Mononuclear cell (primary cell): ENCODE measurements around the gene ST7. TPM values are rescaled to one million over a fixed set of nuclear protein-coding genes. Genes with fewer than 3 reads are reported as not detected.

Experiments
- H3K27me3 ChIP-seq: 2 replicates; pipeline ENCODE4 v1.6.0; 2011; ENCODE audit warnings: low read length, control low read depth; ENCODE audit not compliant: insufficient read depth
- H3K4me1 ChIP-seq: 2 replicates; pipeline ENCODE4 v1.5.1; 2011; ENCODE audit warnings: mild to moderate bottlenecking, low read length, control low read depth; ENCODE audit not compliant: insufficient read depth
- H3K4me3 ChIP-seq: 2 replicates; pipeline ENCODE4 v1.5.1; 2011; ENCODE audit warnings: mild to moderate bottlenecking, low read length, moderate library complexity
- H3K9me3 ChIP-seq: 2 replicates; pipeline ENCODE4 v1.5.1; 2011; ENCODE audit warnings: low read depth, mild to moderate bottlenecking, control low read depth, low read length
- total RNA-seq: library from RNA; depleted of rRNA; stranded (reverse); fragments of >200 nt; gene quantifications from one replicate; pipeline ENCODE4 v1.2.3, GENCODE V29; 2012

Gene ST7
- total RNA-seq, 1 donor = 9.3 TPM

DNA sequence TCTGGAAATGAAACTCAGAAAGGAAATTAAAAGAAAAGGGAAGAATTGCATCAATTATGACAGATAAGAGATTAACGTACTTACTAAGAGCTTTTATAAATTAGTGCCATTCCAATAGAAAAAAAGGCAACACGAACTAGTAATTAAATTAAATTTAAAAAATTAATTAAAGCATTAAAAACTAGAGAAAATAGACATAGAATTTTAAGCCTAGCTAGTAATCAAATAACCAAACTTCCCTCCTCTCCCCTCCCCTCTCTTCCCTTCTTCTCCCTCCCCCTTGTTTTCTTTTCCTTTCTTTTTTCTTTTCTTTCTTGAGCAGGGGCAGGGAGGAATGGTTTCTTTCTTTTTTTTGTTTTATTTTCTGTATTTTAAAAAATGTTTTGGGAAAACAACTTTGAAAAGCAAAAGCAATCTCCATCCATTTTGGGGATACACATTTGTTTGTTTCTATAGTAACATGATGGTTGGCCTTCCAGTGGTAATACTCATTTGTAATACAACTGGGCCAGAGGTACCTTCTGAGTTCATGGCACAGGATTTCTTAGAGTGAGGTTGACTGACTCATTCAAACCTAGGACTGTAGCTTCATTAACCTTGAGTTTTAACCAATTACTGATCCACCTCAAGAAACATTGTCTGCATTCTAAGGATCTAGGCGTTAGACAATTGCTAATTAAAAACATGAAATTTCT, 132.6 kb downstream of the ST7 start:
- Histone ChIP-seq H3K9me3 (no peaks in the 10 kb centered on the region), H3K27me3 (no peaks in the 10 kb centered on the region), H3K4me3 (no peak overlapping the region), H3K4me1 (peaks cover 10% of the 10 kb centered on the region)

DNA sequence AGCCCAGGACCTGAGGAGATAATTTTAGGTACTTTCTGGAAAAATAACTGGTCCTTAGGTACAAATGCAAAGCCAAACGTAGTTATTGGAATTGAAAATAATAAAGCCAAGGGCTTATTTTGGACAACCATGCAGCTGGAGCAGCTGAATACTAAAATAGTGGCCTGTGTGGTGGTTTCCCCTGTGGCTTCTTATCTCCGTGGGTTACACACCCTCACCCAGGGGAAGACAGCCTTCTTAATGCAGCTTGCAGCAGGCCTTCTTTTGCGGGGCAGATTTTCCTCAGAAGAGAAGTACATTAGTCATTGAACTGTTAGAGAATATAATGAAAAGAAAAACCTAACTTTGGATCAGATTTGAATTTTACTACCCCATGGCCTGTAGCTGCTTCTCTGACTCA, 133.5 kb downstream of the ST7 start:
- Histone ChIP-seq H3K27me3 (no peaks in the 10 kb centered on the region), H3K4me1 (peaks cover 10% of the 10 kb centered on the region), H3K4me3 (no peak overlapping the region), H3K9me3 (no peaks in the 10 kb centered on the region)

DNA sequence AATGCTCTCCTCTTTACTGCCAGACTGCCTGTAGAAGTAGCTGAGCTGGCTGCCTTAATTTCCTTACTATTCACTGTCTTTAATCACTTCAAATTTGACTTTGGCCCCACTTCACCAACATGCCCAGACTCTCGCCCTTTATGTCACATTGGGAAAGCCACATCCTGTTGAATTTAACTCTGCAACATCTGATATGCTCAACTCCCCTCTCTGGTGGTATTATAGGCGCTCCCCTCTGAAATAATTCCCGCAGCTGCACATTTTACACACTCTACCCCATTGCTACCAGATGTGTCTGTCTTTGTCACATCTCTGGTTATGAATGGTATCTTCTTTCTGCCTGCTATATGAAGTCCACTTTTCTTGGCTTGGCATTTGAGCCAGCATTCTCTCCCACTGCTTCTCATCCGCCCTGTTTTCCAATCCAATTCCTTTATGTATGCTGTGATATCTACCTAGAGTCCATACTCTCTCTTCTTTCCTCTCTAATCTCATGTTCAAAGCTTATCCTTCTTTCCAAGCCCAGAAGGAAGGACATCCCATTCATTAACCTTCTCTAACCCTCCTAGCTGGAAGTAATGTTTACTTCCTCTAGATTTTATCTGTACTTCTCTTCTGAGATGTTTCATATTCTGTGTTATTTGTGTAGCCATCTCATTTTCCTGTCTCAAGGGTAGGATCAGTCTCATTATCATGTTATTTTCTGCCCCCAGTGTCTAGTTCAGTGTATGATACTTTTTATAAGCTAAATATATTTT, 134.5 kb downstream of the ST7 start:
- H3K9me3 ChIP-seq = no peaks in the 10 kb centered on the region
- no peak overlapping the region for H3K4me3 ChIP-seq
- no peaks in the 10 kb centered on the region for H3K27me3 ChIP-seq
- H3K4me1 ChIP-seq = peaks cover 15% of the 10 kb centered on the region

DNA sequence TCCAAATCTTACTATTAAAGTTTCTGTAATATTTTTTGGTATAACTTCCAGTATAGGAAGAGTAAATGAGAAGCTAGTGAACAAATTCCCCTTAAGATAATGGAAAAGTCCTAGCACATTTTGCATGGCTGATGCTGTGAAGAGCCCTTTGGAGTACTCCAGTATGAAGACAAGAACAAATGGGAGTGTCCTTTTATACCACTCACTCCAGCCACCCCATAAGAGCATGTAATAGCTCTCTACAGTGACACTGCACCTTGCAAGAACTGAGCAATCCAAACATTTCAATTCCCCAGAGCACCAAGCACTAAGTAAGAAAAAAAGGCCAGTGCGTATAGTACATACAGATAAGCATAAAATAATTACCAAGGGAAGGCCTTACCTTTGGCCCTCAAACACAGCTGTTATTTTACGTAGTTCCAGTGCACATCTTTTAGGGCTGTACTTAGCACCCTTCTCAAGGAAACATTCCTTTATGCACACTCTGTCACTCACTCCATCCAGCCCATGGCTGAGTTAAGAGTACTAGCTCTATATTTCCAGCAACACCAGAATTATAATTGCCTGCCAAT, 135.4 kb downstream of the ST7 start:
- no peak overlapping the region for H3K4me3 ChIP-seq
- H3K9me3 ChIP-seq = no peaks in the 10 kb centered on the region
- no peaks in the 10 kb centered on the region for H3K27me3 ChIP-seq
- peaks cover 15% of the 10 kb centered on the region for H3K4me1 ChIP-seq

DNA sequence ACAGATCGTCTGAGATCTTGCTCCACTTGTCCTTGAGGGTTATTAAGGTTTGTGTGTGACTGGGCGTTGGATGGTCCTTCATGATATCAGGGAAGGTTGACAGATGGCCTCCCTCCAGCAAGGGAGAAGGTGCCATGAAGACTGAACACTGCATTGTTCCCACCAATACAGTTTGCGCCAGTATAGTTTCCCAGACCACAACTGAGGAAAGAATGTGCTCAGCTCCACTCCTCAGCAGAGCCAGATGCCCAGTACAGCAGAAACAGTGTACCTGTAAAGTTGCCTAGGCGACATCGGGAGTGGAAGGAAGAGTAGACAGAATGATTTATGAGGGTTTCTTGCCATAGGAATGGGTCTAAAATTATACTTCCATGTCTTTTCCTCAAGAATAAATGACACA, 137.5 kb downstream of the ST7 start:
- Histone ChIP-seq H3K4me3 (no peak overlapping the region), H3K4me1 (peaks cover 11% of the 10 kb centered on the region), H3K27me3 (no peaks in the 10 kb centered on the region), H3K9me3 (no peaks in the 10 kb centered on the region)

DNA sequence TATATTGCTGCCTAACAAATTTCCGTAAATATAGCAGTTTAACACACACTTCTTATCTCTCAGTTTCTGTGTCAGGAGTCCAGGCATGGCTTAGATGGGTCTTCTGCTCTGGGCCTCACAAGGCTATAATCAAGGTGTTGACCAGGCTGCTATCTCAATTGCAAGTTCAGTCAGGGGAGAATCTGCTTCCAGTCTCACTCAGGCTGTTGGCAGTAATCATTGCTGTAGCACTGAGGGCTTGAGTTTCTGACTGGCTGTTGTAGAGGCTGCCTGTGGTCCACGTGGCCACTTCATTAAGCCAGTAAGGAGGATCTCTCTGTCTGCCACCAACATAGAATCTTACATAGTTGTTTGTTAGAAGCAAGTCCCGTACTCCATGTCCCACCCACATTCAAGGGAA, 138.4 kb downstream of the ST7 start:
- Histone ChIP-seq H3K4me3 (no peak overlapping the region), H3K27me3 (no peaks in the 10 kb centered on the region), H3K4me1 (peaks cover 11% of the 10 kb centered on the region), H3K9me3 (no peaks in the 10 kb centered on the region)

DNA sequence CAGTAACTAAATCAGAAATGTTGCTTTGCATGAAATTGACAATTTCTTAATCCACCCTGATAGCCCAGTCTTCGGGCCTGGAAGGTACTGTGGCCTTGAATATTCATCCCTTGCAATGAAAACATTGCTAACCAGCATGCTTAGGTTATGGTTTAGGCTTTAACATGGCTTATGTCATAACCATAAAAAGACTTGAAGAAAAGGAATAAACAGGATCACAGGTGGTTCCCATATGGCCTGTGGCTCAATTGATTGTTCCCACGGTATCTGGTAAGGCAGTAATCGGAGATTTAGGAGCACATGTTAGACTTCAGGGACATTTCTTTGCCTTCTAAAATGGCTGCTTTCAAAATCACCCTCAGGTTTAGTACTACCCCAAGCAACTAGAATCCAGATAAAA, 139.5 kb downstream of the ST7 start:
- Histone ChIP-seq H3K27me3 (no peaks in the 10 kb centered on the region), H3K9me3 (no peaks in the 10 kb centered on the region), H3K4me3 (no peak overlapping the region), H3K4me1 (peaks cover 8% of the 10 kb centered on the region)

DNA sequence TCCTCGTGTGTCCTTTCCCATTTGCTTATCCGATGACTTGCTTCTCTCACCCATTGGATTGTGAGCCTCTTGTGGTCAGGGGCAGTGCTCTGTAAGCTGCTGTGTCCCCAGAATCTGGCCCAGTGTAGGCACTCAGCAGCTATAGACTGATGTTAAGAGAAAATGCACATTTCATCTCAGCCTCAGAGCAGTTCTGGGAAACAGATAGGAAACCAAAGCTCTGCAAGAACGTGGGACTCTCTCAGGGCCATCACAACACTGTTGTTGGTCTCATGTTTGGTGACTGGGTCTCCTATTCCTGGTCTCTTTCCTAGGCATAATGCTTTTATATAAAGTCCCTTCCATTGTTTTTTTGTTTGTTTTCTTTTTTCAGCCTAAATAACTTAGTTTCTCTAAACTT, 141.2 kb downstream of the ST7 start:
- H3K4me3 ChIP-seq = no peak overlapping the region
- H3K4me1 ChIP-seq = peaks cover 5% of the 10 kb centered on the region
- no peaks in the 10 kb centered on the region for H3K27me3 ChIP-seq
- no peaks in the 10 kb centered on the region for H3K9me3 ChIP-seq

DNA sequence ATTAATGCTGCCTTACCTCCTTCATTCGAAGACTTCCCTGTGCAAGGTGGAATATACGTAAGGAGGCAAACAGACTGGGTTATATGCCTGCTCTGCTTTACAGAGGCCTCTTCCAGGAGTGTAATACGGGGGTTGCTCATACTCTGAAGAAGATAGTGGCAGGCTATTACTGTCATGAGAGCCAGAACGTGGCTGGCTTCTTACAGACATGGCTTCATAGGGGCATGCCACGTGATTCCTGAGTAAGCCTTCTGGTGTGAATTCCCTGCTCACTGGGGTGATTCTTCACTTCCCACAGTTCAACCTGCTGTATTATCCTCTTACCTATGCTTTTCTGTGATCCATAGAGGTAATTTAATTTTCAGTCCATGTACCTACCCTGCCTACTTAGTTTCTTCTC, 141.8 kb downstream of the ST7 start:
- H3K4me3 ChIP-seq = no peak overlapping the region
- peaks cover 5% of the 10 kb centered on the region for H3K4me1 ChIP-seq
- H3K9me3 ChIP-seq = no peaks in the 10 kb centered on the region
- H3K27me3 ChIP-seq = no peaks in the 10 kb centered on the region

DNA sequence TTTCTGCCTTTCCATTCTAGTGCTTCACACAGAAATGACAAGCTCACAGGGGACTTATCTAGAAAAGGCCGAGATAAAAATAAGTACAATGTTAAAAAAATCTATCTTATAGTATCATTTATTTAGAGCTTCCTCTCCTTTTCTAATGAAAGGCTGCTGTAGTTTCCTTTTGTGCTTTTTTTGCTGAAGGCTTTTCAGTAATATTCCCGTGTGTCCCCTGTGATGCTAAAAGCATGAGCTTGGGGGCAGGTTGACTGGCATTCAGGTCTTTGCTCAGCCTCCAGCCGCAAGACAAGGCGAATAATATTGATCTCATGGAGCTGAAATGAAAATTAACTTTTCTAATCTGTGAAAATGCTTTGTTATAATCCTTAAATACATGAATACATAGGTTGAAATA, 143.0 kb downstream of the ST7 start:
- peaks cover 5% of the 10 kb centered on the region for H3K4me1 ChIP-seq
- H3K27me3 ChIP-seq = no peaks in the 10 kb centered on the region
- no peak overlapping the region for H3K4me3 ChIP-seq
- no peaks in the 10 kb centered on the region for H3K9me3 ChIP-seq

DNA sequence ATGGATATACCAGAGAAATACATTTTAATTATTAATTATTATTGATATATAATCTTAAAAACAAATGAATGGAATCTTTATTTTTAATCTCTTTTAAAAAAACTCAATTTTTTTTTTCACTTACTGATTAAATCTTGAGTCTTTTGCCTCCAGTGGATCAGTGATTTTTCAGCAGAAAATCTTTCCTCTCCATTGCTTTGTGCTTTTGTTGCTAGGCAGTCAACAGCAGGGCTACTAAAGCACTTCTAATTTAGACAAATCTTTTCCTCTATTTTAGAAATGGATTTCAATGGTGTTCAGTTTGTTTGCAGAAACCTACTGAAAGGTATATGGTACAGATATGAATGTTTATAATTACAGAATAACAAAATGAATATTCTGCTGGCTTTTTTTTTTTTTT, 143.6 kb downstream of the ST7 start:
- H3K27me3 ChIP-seq = no peaks in the 10 kb centered on the region
- no peaks in the 10 kb centered on the region for H3K9me3 ChIP-seq
- no peak overlapping the region for H3K4me3 ChIP-seq
- peaks cover 5% of the 10 kb centered on the region for H3K4me1 ChIP-seq

DNA sequence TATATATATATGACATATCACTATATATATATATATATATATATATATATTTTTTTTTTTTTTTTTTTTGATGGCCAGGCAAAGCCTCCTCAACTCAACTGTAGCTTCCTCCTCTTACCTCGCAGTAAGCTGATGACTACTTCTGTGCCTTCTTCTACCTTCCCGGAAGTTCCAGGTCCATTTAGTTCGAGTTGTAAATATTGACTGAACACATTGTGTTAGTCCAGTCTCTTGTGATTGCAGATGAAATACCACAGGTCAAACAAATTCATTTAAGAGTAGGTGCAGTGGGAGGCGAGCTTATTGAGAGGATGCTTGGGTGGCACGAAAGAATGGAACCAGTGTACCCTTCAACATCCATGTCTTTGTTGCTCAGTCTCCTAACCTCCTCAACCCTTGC, 144.6 kb downstream of the ST7 start:
- no peaks in the 10 kb centered on the region for H3K4me1 ChIP-seq
- H3K9me3 ChIP-seq = no peaks in the 10 kb centered on the region
- no peak overlapping the region for H3K4me3 ChIP-seq
- H3K27me3 ChIP-seq = no peaks in the 10 kb centered on the region

DNA sequence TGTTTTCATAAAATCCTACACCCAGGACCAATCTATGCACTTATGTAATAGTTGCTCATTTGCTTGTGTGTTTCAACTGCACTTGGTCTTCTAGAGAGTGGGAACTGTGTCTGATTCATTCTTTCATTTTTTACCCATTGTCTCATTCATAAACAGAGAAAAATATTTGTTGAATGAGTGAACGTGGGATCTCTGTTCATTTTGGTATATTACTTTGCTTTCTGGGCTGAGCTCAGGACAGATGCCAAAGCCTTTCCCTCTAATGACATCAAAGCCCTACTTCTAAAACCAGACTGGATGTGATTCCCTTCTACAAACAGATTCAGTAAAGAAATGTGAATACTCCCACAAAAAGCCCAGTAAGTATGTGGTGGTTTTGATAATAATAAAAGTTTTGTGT, 145.2 kb downstream of the ST7 start:
- Histone ChIP-seq H3K4me3 (no peak overlapping the region), H3K9me3 (no peaks in the 10 kb centered on the region), H3K27me3 (no peaks in the 10 kb centered on the region), H3K4me1 (no peaks in the 10 kb centered on the region)

DNA sequence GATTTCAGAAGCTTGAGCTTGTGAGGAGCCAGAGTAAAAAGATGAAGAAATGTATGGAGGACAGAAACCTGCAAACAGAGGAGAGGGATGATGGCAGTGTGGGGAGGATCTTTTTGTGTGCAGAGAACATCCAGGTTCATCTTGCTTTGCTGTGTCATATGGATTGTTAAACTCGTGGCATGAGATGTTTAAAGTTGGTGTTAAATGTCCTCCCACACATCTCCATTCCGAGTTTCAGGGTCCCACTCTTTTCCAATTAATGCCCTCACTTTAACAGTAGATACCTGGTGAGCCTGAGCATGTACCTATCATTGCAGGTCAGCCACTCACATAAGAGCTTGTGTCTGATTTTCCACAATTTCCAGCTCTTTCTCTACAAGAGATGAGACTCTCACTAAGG, 147.7 kb downstream of the ST7 start:
- H3K4me1 ChIP-seq = no peaks in the 10 kb centered on the region
- H3K9me3 ChIP-seq = no peaks in the 10 kb centered on the region
- H3K27me3 ChIP-seq = no peaks in the 10 kb centered on the region
- H3K4me3 ChIP-seq = no peak overlapping the region

DNA sequence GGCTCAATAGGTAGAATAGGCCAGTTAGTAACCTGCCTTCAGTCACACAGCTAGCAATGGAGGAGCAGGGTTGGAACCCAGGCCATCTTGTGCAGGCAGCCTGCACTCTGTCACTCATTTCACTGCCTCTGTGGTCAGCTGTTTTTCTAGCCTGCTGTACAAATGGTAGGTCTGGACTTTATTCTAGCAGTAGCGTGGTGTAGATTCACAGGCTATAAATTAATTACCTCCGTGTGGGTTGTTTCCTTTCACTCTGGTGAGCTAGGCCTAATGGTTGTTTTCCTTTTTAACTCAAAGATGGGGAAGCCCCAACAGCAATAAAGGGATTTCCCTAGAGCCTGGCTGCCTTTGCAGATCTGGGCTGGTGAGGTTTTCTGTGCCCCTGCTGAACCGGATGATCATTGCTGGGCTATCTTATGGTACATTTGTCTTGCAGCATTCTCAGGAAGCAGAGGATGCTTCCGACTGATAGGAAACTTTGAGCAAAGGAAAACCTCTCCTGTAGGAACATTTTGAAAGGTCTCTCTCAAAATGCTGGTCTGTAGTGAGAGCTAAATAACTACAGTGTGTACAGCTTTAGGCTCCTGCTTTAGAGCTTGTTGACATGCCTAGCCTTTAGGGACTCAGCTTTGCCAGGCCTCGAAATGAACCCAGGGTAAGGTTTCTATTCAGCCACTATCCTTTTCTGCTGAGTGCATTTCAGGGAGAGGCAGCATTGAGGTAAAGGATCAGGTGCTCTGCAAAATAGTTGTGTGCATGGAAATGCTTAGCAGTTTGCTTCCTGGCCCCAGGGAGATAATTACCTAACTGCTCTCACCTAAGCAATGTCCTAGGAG, 157.4 kb downstream of the ST7 start:
- H3K4me3 ChIP-seq = no peak overlapping the region
- H3K27me3 ChIP-seq = no peaks in the 10 kb centered on the region
- no peaks in the 10 kb centered on the region for H3K9me3 ChIP-seq
- H3K4me1 ChIP-seq = peaks cover 10% of the 10 kb centered on the region
